ENCODE measurements around the gene SEPTIN8.

SEPTIN8 gene

GRCh38 chr5:132764051-132764450 lies 13.0 kb downstream of the SEPTIN8 start:
- no peak for DNase-seq

- no peak for DNase-seq
Measured at GRCh38 chr5:132763181-132764036, 13.6 kb downstream of the SEPTIN8 start.

GRCh38 chr5:132762246-132763000 lies 14.6 kb downstream of the SEPTIN8 start:
- no peak for DNase-seq

- no peak for DNase-seq
Measured at GRCh38 chr5:132761321-132762240, 15.5 kb downstream of the SEPTIN8 start.

- no peak for DNase-seq
Measured at GRCh38 chr5:132760601-132761317, 16.3 kb downstream of the SEPTIN8 start.

- no peak for DNase-seq
Measured at GRCh38 chr5:132760049-132760420, 17.0 kb downstream of the SEPTIN8 start.

GRCh38 chr5:132759114-132760048 lies 17.7 kb downstream of the SEPTIN8 start:
- no peak for DNase-seq

GRCh38 chr5:132758451-132758850 lies 18.6 kb downstream of the SEPTIN8 start:
- DNase-seq: no peak

GRCh38 chr5:132756542-132756941 lies 20.5 kb downstream of the SEPTIN8 start:
- no peak for DNase-seq

- DNase-seq: no peak
Measured at GRCh38 chr5:132754947-132755346, 22.1 kb downstream of the SEPTIN8 start.

GRCh38 chr5:132754111-132754510 lies 22.9 kb downstream of the SEPTIN8 start:
- DNase-seq: no peak

- DNase-seq: no peak
Measured at GRCh38 chr5:132753135-132753987, 23.7 kb downstream of the SEPTIN8 start.

- no peak for DNase-seq
Measured at GRCh38 chr5:132752581-132753125, 24.4 kb downstream of the SEPTIN8 start.

- DNase-seq: no peak
Measured at GRCh38 chr5:132751971-132752580, 25.0 kb downstream of the SEPTIN8 start.

GRCh38 chr5:132751444-132751843 lies 25.6 kb downstream of the SEPTIN8 start:
- DNase-seq: no peak

- DNase-seq: no peak
Measured at GRCh38 chr5:132750471-132751230, 26.4 kb downstream of the SEPTIN8 start.

- no peak for DNase-seq
Measured at GRCh38 chr5:132749506-132749905, 27.5 kb downstream of the SEPTIN8 start.

- DNase-seq: no peak
Measured at GRCh38 chr5:132748522-132749000, 28.5 kb downstream of the SEPTIN8 start.

Data from stimulated activated CD4-positive, alpha-beta T cell treated with anti-CD3 and anti-CD28 coated beads, Interleukin-2, amount 100 ng/mL, for 48 hours (primary cell).